H9 (cell line): ENCODE results near the gene LMX1B. TPM values are rescaled to one million over a fixed set of nuclear protein-coding genes. Genes with fewer than 3 reads are reported as not detected.
"Not testable (repeated sequence)": the region's sequence is repeated elsewhere in the genome, so short reads cannot be mapped to it uniquely, and the experiment has no call there.

Experiments
- DNase-seq: peaks from one replicate; pipeline ENCODE4 v3.0.0-alpha.2; 2017
- H2AFZ ChIP-seq: one replicate; pipeline ENCODE4 v1.6.1; 2013; ENCODE audit warnings: mild to moderate bottlenecking, low read length, control low read depth, moderate library complexity
- H2AK5ac ChIP-seq: 2 replicates; pipeline ENCODE4 v1.6.1; 2013; ENCODE audit warnings: low read length, control low read depth, mixed read lengths; ENCODE audit not compliant: insufficient read length
- H2BK120ac ChIP-seq: one replicate; pipeline ENCODE4 v1.6.1; 2013; ENCODE audit warnings: low read depth, mild to moderate bottlenecking, low read length, control low read depth, inconsistent platforms; ENCODE audit not compliant: poor library complexity, severe bottlenecking
- H2BK12ac ChIP-seq: 2 replicates; pipeline ENCODE4 v1.6.1; 2013; ENCODE audit warnings: low read length, control low read depth, mixed read lengths, low read depth; ENCODE audit not compliant: insufficient read length
- H2BK15ac ChIP-seq: 2 replicates; pipeline ENCODE4 v1.6.1; 2013; ENCODE audit warnings: low read depth, low read length, control low read depth
- H2BK20ac ChIP-seq: one replicate; pipeline ENCODE4 v1.6.1; 2013; ENCODE audit warnings: low read depth, mild to moderate bottlenecking, low read length, control low read depth, inconsistent platforms; ENCODE audit not compliant: poor library complexity, severe bottlenecking
- H2BK5ac ChIP-seq: 2 replicates; pipeline ENCODE4 v1.6.1; 2013; ENCODE audit warnings: low read length, control low read depth, mixed read lengths; ENCODE audit not compliant: insufficient read length
- H3K14ac ChIP-seq: 2 replicates; pipeline ENCODE4 v1.6.1; 2013; ENCODE audit warnings: low read length, control low read depth; ENCODE audit not compliant: insufficient read depth
- H3K18ac ChIP-seq: 2 replicates; pipeline ENCODE4 v1.6.1; 2013; ENCODE audit warnings: low read depth, mild to moderate bottlenecking, mixed read lengths, low read length, control low read depth; ENCODE audit not compliant: insufficient read length
- H3K23ac ChIP-seq: 2 replicates; pipeline ENCODE4 v1.6.1; 2013; ENCODE audit warnings: low read length, control low read depth, mixed read lengths, low read depth; ENCODE audit not compliant: insufficient read length
- H3K23me2 ChIP-seq: 2 replicates; pipeline ENCODE4 v1.6.1; 2013; ENCODE audit warnings: low read depth, mild to moderate bottlenecking, mixed read lengths, low read length, control low read depth; ENCODE audit not compliant: insufficient read length, poor library complexity, severe bottlenecking
- H3K27ac ChIP-seq: 2 replicates; pipeline ENCODE4 v1.5.1; 2013; ENCODE audit warnings: low read length, control low read depth, mixed read lengths, low read depth; ENCODE audit not compliant: insufficient read length
- H3K27me3 ChIP-seq: 2 replicates; pipeline ENCODE4 v1.6.1; 2013; ENCODE audit warnings: low read length, control low read depth, inconsistent platforms; ENCODE audit not compliant: insufficient read depth
- H3K4ac ChIP-seq: 2 replicates; pipeline ENCODE4 v1.6.1; 2013; ENCODE audit warnings: low read depth, mild to moderate bottlenecking, control low read depth, inconsistent platforms, low read length, moderate library complexity
- H3K4me1 ChIP-seq: 2 replicates; pipeline ENCODE4 v1.6.1; 2013; ENCODE audit warnings: low read length, control low read depth, inconsistent platforms; ENCODE audit not compliant: insufficient read depth
- H3K4me2 ChIP-seq: 2 replicates; pipeline ENCODE4 v1.6.1; 2013; ENCODE audit warnings: low read length, control low read depth, mixed read lengths; ENCODE audit not compliant: insufficient read length, insufficient read depth
- H3K56ac ChIP-seq: 2 replicates; pipeline ENCODE4 v1.6.1; 2013; ENCODE audit warnings: low read depth, mild to moderate bottlenecking, mixed read lengths, low read length, control low read depth; ENCODE audit not compliant: insufficient read length
- H3K79me1 ChIP-seq: 2 replicates; pipeline ENCODE4 v1.6.1; 2013; ENCODE audit warnings: low read depth, mild to moderate bottlenecking, moderate library complexity, low read length, control low read depth, inconsistent platforms; ENCODE audit not compliant: insufficient read depth, poor library complexity, severe bottlenecking
- H3K79me2 ChIP-seq: 2 replicates; pipeline ENCODE4 v1.6.1; 2013; ENCODE audit warnings: low read length, control low read depth, inconsistent platforms; ENCODE audit not compliant: insufficient read depth
- H3K9ac ChIP-seq: 2 replicates; pipeline ENCODE4 v1.6.1; 2013; ENCODE audit warnings: low read length, control low read depth, mixed read lengths; ENCODE audit not compliant: insufficient read length; ENCODE audit errors: extremely low read depth
- H3K9me3 ChIP-seq: one replicate; pipeline ENCODE4 v1.6.1; 2013; ENCODE audit warnings: low read depth, low read length, inconsistent platforms; ENCODE audit not compliant: control insufficient read depth
- H3T11ph ChIP-seq: one replicate; pipeline ENCODE4 v1.6.1; 2013; ENCODE audit warnings: mild to moderate bottlenecking, low read length, control low read depth, inconsistent platforms
- H4K20me1 ChIP-seq: one replicate; pipeline ENCODE4 v1.6.1; 2013; ENCODE audit not compliant: control insufficient read depth, insufficient read length, insufficient read depth
- H4K5ac ChIP-seq: 2 replicates; pipeline ENCODE4 v1.6.1; 2013; ENCODE audit warnings: low read depth, mild to moderate bottlenecking, mixed read lengths, low read length, control low read depth; ENCODE audit not compliant: insufficient read length
- H4K8ac ChIP-seq: replicated peaks from 2 replicates; pipeline ENCODE4 v1.6.1; 2013; ENCODE audit warnings: low read length, control low read depth, mixed read lengths, low read depth; ENCODE audit not compliant: insufficient read length
- H4K91ac ChIP-seq: 2 replicates; pipeline ENCODE4 v1.6.1; 2013; ENCODE audit warnings: low read depth, mild to moderate bottlenecking, moderate library complexity, mixed read lengths, low read length, control low read depth; ENCODE audit not compliant: insufficient read length
- H3K27ac Mint-ChIP-seq, 3 experiments: 2 replicates in 2 of 3; 3 replicates in 1 of 3; pipeline ENCODE4 v1.8.0; 2020 to 2021; ENCODE audit warnings: mixed read lengths in 3 of 3, mild to moderate bottlenecking in 1 of 3, moderate library complexity in 1 of 3
- H3K27me3 Mint-ChIP-seq: 2 replicates; pipeline ENCODE4 v1.8.0; 2021; ENCODE audit warnings: low read depth, mild to moderate bottlenecking, moderate library complexity, mixed read lengths
- H3K36me3 Mint-ChIP-seq, 3 experiments: 2 replicates in 2 of 3; 3 replicates in 1 of 3; pipeline ENCODE4 v1.8.0; 2020 to 2021; ENCODE audit warnings: low read depth in 3 of 3, mixed read lengths in 3 of 3; ENCODE audit not compliant: insufficient read depth in 1 of 3
- H3K4me1 Mint-ChIP-seq, 2 experiments: 2 replicates each; pipeline ENCODE4 v1.8.0; 2020; ENCODE audit warnings: mixed read lengths in 2 of 2
- H3K4me3 Mint-ChIP-seq, 2 experiments: 2 replicates in 1 of 2; 3 replicates in 1 of 2; pipeline ENCODE4 v1.8.0; 2020 to 2021; ENCODE audit warnings: mild to moderate bottlenecking in 2 of 2, mixed read lengths in 2 of 2, moderate library complexity in 1 of 2
- H3K9me3 Mint-ChIP-seq, 2 experiments: 2 replicates in 1 of 2; 3 replicates in 1 of 2; pipeline ENCODE4 v1.8.0; 2020; ENCODE audit warnings: mild to moderate bottlenecking in 2 of 2, mixed read lengths in 2 of 2, moderate library complexity in 1 of 2
- WGBS: extraction: QIAGEN DNeasy Blood & Tissue Kit; methylation state at CpG from one replicate; pipeline ENCODE4 v1.1.7; 2013; ENCODE audit warnings: missing lambda C conversion rate, low lambda C conversion rate, mixed read lengths; ENCODE audit not compliant: insufficient read length; ENCODE audit errors: extremely low coverage; 5-methylcytosine and 5-hydroxymethylcytosine counted together
- total RNA-seq: library from RNA; stranded (reverse); gene quantifications from 2 replicates; pipeline ENCODE4 v1.2.1, GENCODE V29; 2021
- TF ChIP-seq, protein P1 (sequence below): fragments of 200-600 bp; sonication (generic); conservative IDR thresholded peaks from 3 replicates; pipeline ENCODE4 v1.8.0; 2021; ENCODE audit warnings: antibody characterized with exemption, mild to moderate bottlenecking

The LMX1B gene
- total RNA-seq, 1 experiment from 2014 or later = 0.85 TPM

DNA sequence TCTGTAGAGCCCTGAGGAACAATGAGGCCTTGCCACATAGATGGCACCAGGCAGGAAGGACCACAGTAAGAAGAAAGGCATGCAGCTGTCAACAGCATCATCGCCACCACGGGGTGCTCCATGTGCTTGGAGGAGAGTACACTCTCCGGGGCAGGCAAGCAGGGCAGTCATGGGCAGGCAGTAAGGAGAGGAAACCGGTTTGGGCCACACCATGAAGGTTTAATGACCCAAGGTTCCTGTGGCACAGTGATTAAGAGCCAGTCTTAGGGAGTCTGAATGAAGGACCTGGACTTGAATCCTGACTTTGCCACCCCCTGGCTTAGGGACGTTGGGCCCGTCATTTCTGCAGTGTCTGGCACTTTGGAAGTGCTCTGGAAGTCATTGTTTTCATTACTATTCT is 110.5 kb downstream of the LMX1B start:
- H3K27me3 Mint-ChIP-seq = peaks cover 56% of the 10 kb centered on the region
- no peak overlapping the region for H2BK120ac ChIP-seq
- peak overlapping the region in 1 of 2 experiments; percentile 67; a peak in 2 of 5 replicates for H3K4me3 Mint-ChIP-seq
- no peak overlapping the region for H3K14ac ChIP-seq
- no peaks in the 10 kb centered on the region for H4K20me1 ChIP-seq
- H3K18ac ChIP-seq = no peak overlapping the region
- H3K23ac ChIP-seq = no peak overlapping the region
- H3K9me3 ChIP-seq = no peaks in the 10 kb centered on the region
- no peaks in the 10 kb centered on the region for H3K79me1 ChIP-seq
- no peak overlapping the region for H2BK12ac ChIP-seq
- no peak overlapping the region for H4K8ac ChIP-seq
- no peak overlapping the region for H2BK20ac ChIP-seq
- no peaks in the 10 kb centered on the region; a peak in 1 of 7 replicates for H3K36me3 Mint-ChIP-seq
- no peak overlapping the region for H3K56ac ChIP-seq
- no peak for DNase-seq
- no peaks in the 10 kb centered on the region; the same call in 1 of the 2 replicates for H3K27me3 ChIP-seq
- H4K5ac ChIP-seq = no peak overlapping the region
- H3K27ac Mint-ChIP-seq = no peak overlapping the region
- H2AK5ac ChIP-seq = no peak overlapping the region
- WGBS = no CpG with 5 or more reads among the region's 6 CpGs
- peaks cover 0 to 5% of the 10 kb centered on the region in 2 experiments; a peak in 3 of 5 replicates for H3K9me3 Mint-ChIP-seq
- no peak overlapping the region for H3K27ac ChIP-seq
- H3K4ac ChIP-seq = no peak overlapping the region
- TF ChIP-seq, protein P1, sequence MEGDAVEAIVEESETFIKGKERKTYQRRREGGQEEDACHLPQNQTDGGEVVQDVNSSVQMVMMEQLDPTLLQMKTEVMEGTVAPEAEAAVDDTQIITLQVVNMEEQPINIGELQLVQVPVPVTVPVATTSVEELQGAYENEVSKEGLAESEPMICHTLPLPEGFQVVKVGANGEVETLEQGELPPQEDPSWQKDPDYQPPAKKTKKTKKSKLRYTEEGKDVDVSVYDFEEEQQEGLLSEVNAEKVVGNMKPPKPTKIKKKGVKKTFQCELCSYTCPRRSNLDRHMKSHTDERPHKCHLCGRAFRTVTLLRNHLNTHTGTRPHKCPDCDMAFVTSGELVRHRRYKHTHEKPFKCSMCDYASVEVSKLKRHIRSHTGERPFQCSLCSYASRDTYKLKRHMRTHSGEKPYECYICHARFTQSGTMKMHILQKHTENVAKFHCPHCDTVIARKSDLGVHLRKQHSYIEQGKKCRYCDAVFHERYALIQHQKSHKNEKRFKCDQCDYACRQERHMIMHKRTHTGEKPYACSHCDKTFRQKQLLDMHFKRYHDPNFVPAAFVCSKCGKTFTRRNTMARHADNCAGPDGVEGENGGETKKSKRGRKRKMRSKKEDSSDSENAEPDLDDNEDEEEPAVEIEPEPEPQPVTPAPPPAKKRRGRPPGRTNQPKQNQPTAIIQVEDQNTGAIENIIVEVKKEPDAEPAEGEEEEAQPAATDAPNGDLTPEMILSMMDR = no peak
- peaks cover 2% of the 10 kb centered on the region; the same call in 1 of the 2 replicates for H3K4me1 ChIP-seq
- no peak overlapping the region for H3K9ac ChIP-seq
- no peak overlapping the region for H2BK5ac ChIP-seq
- H3K79me2 ChIP-seq = no peaks in the 10 kb centered on the region
- H4K91ac ChIP-seq = no peak overlapping the region
- no peak overlapping the region for H2BK15ac ChIP-seq
- peaks cover 17 to 23% of the 10 kb centered on the region in 2 experiments for H3K4me1 Mint-ChIP-seq
- no peak overlapping the region for H2AFZ ChIP-seq
- H3K4me2 ChIP-seq = no peak overlapping the region
- peaks cover 14% of the 10 kb centered on the region for H3K23me2 ChIP-seq
- no peak overlapping the region for H3T11ph ChIP-seq

DNA sequence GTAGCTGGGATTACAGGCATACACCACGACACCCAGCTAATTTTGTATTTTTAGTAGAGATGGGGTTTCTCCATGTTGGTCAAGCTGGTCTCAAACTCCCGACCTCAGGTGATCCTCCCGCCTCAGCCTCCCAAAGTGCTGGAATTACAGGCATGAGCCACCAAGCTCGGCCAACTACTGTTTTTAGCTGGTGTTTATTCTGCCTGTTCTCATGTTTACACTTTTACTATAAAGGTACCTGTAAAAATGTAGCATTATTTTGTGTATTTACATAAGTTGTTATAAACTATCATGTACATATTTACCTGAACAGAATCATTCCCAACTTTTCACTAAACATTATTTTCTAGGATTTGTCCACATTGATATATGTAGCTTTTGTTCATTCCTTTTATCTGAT is 111.8 kb downstream of the LMX1B start:
- H3K4me1 ChIP-seq, H4K8ac ChIP-seq, H3K4me3 Mint-ChIP-seq, H3K18ac ChIP-seq, H4K5ac ChIP-seq, H2AFZ ChIP-seq, H3K9me3 ChIP-seq, H3K79me1 ChIP-seq, H2BK120ac ChIP-seq, H3K56ac ChIP-seq, H2BK12ac ChIP-seq, H3T11ph ChIP-seq, H3K27me3 ChIP-seq, H3K9me3 Mint-ChIP-seq, H3K36me3 Mint-ChIP-seq, H4K20me1 ChIP-seq, H2AK5ac ChIP-seq, H3K9ac ChIP-seq, H2BK20ac ChIP-seq, H2BK15ac ChIP-seq, DNase-seq, H2BK5ac ChIP-seq, H3K23ac ChIP-seq, H4K91ac ChIP-seq, H3K14ac ChIP-seq, H3K27ac ChIP-seq, H3K79me2 ChIP-seq, H3K4me2 ChIP-seq, H3K4ac ChIP-seq, H3K27ac Mint-ChIP-seq: not testable (repeated sequence)
- WGBS = no CpG with 5 or more reads among the region's 4 CpGs
- Mint-ChIP-seq H3K27me3 (peaks cover 56% of the 10 kb centered on the region), H3K4me1 (peaks cover 7 to 13% of the 10 kb centered on the region in 2 experiments)
- H3K23me2 ChIP-seq = peaks cover 10% of the 10 kb centered on the region
